Osteoblast (primary cell): ENCODE measurements around the gene TRIM33. TPM values are rescaled to one million over a fixed set of nuclear protein-coding genes. Genes with fewer than 3 reads are reported as not detected.

Experiments used
- DNase-seq: peaks from one replicate; pipeline ENCODE4 v3.0.0; 2011; ENCODE audit warnings: low spot score, mixed read lengths; ENCODE audit not compliant: insufficient read length; ENCODE audit errors: missing footprints
- H2AFZ ChIP-seq: 2 replicates; pipeline ENCODE4 v1.6.0; 2011; ENCODE audit warnings: mild to moderate bottlenecking, low read length
- H3K27ac ChIP-seq: 2 replicates; pipeline ENCODE4 v1.5.1; 2011; ENCODE audit warnings: mild to moderate bottlenecking, low read depth, low read length, moderate library complexity
- H3K27me3 ChIP-seq: 2 replicates; pipeline ENCODE4 v1.6.0; 2012; ENCODE audit warnings: mild to moderate bottlenecking, control low read depth, inconsistent platforms, low read length, moderate library complexity; ENCODE audit not compliant: insufficient read depth
- H3K36me3 ChIP-seq: 2 replicates; pipeline ENCODE4 v1.5.1; 2011; ENCODE audit warnings: mild to moderate bottlenecking, low read length, control low read depth, moderate library complexity; ENCODE audit not compliant: insufficient read depth
- H3K4me1 ChIP-seq: 2 replicates; pipeline ENCODE4 v1.5.1; 2011; ENCODE audit warnings: mild to moderate bottlenecking, low read length, control low read depth, moderate library complexity; ENCODE audit not compliant: insufficient read depth
- H3K4me2 ChIP-seq: 2 replicates; pipeline ENCODE4 v1.6.0; 2011; ENCODE audit warnings: mild to moderate bottlenecking, low read length; ENCODE audit not compliant: insufficient read depth
- H3K4me3 ChIP-seq: fragments of 200-600 bp; sonication (generic); 3 replicates; pipeline ENCODE4 v1.5.1; 2012; ENCODE audit warnings: mild to moderate bottlenecking, low read length, inconsistent platforms; ENCODE audit not compliant: insufficient read depth
- H3K79me2 ChIP-seq: 2 replicates; pipeline ENCODE4 v1.6.0; 2012; ENCODE audit warnings: mild to moderate bottlenecking, low read length, control low read depth, inconsistent platforms; ENCODE audit not compliant: insufficient read depth
- H3K9me3 ChIP-seq: 2 replicates; pipeline ENCODE4 v1.5.1; 2011; ENCODE audit warnings: low read depth, low read length, control low read depth
- H4K20me1 ChIP-seq: 2 replicates; pipeline ENCODE4 v1.6.0; 2012; ENCODE audit warnings: mild to moderate bottlenecking, low read length, control low read depth; ENCODE audit not compliant: insufficient read depth
- total RNA-seq: library from RNA; depleted of rRNA; stranded (reverse); fragments of >200 nt; gene quantifications from 2 replicates; pipeline ENCODE4 v1.2.3, GENCODE V29; 2012
- TF ChIP-seq, protein P1 (sequence below): IDR thresholded peaks from 2 replicates; pipeline ENCODE4 v1.5.1; 2011; ENCODE audit warnings: mild to moderate bottlenecking, low read depth, low read length, moderate library complexity; ENCODE audit errors: extremely low read depth

TRIM33 gene
- total RNA-seq, 1 donor = 43.1 TPM

GRCh38 chr1:114547076-114547475 lies 36.1 kb upstream of the TRIM33 start:
- TF ChIP-seq, protein P1, sequence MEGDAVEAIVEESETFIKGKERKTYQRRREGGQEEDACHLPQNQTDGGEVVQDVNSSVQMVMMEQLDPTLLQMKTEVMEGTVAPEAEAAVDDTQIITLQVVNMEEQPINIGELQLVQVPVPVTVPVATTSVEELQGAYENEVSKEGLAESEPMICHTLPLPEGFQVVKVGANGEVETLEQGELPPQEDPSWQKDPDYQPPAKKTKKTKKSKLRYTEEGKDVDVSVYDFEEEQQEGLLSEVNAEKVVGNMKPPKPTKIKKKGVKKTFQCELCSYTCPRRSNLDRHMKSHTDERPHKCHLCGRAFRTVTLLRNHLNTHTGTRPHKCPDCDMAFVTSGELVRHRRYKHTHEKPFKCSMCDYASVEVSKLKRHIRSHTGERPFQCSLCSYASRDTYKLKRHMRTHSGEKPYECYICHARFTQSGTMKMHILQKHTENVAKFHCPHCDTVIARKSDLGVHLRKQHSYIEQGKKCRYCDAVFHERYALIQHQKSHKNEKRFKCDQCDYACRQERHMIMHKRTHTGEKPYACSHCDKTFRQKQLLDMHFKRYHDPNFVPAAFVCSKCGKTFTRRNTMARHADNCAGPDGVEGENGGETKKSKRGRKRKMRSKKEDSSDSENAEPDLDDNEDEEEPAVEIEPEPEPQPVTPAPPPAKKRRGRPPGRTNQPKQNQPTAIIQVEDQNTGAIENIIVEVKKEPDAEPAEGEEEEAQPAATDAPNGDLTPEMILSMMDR = no peak
- no peaks in the 10 kb centered on the region for H3K79me2 ChIP-seq
- H3K4me1 ChIP-seq = no peaks in the 10 kb centered on the region
- H3K27ac ChIP-seq = no peak overlapping the region
- DNase-seq = no peak
- H3K36me3 ChIP-seq = no peaks in the 10 kb centered on the region
- H3K4me2 ChIP-seq = no peak overlapping the region
- no peaks in the 10 kb centered on the region for H4K20me1 ChIP-seq
- H3K9me3 ChIP-seq = no peaks in the 10 kb centered on the region
- no peak overlapping the region for H2AFZ ChIP-seq
- H3K27me3 ChIP-seq = no peaks in the 10 kb centered on the region
- H3K4me3 ChIP-seq = no peak overlapping the region

DNA sequence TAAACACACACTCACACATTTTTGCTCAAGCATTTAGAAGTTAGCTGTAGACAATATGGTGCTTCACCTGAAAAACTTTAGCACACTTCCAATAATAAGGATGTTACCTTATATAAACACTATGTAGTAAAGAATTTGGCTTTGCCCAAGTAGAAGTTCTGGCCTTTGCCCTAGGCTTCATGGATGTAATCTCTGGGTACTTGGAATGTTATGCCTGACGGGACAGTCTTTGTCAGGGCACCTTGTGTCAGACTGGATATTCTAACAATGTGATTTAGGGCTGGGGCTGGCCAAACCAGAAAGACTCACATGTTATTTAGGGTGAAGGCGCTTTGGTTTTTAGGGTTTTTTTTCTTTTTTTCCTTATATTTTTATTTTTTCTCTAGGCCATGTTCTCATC lies 34.8 kb upstream of the TRIM33 start:
- Histone ChIP-seq H3K4me1 (no peaks in the 10 kb centered on the region), H4K20me1 (no peaks in the 10 kb centered on the region), H3K36me3 (no peaks in the 10 kb centered on the region), H2AFZ (no peak overlapping the region), H3K4me2 (no peak overlapping the region), H3K27me3 (peaks cover 1% of the 10 kb centered on the region), H3K9me3 (no peaks in the 10 kb centered on the region), H3K27ac (no peak overlapping the region), H3K79me2 (no peaks in the 10 kb centered on the region), H3K4me3 (no peak overlapping the region)
- TF ChIP-seq, protein P1 = no peak
- DNase-seq = no peak

DNA sequence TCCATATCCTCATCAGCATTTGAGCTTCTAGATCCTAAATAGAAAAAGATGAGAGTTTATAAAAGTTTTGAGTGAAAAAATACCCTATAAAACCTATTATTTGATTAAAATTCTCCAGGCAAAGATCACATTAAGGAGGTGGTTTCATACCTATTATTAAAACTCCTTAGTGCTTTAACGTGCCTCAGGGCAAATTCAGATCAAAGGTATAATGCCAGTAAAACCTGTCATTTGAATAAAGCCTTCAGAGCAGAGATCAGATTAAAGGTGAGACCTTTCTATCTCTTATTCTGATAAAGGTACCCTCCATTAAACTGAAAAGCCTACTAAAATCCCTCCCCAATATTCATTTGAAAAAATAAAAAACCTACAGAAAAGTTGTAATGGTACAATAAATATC lies 34.3 kb upstream of the TRIM33 start:
- no peak for DNase-seq
- Histone ChIP-seq H3K27ac (no peak overlapping the region), H3K4me3 (no peak overlapping the region), H3K79me2 (no peaks in the 10 kb centered on the region), H3K36me3 (no peaks in the 10 kb centered on the region), H2AFZ (no peak overlapping the region), H3K4me1 (no peaks in the 10 kb centered on the region), H3K9me3 (no peaks in the 10 kb centered on the region), H4K20me1 (no peaks in the 10 kb centered on the region), H3K4me2 (no peak overlapping the region), H3K27me3 (peaks cover 4% of the 10 kb centered on the region)
- TF ChIP-seq, protein P1 = no peak

DNA sequence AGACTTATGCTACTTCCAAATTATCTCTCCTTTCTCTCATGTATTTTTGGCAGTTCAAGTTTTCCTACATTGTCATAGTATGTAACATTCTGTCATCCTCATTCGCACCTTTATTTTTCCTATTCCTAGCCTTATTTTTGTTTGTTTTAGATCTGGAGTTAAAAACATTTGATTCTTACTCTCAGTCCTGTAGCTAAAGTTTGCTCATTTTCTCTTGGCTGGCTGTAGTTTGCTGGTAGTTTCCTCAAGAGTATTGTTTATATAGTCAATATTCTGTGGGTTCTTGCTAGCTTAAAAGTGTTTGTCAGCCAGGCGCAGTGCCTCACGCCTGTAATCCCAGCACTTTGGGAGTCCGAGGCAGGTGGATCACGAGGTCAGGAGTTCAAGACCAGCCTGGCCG lies 29.8 kb upstream of the TRIM33 start:
- no peak overlapping the region for H2AFZ ChIP-seq
- no peak for DNase-seq
- H3K9me3 ChIP-seq = no peaks in the 10 kb centered on the region
- H3K27me3 ChIP-seq = peaks cover 6% of the 10 kb centered on the region
- H3K4me2 ChIP-seq = no peak overlapping the region
- no peak overlapping the region for H3K27ac ChIP-seq
- H3K79me2 ChIP-seq = no peaks in the 10 kb centered on the region
- H3K4me1 ChIP-seq = no peaks in the 10 kb centered on the region
- H3K36me3 ChIP-seq = no peaks in the 10 kb centered on the region
- no peak overlapping the region for H3K4me3 ChIP-seq
- H4K20me1 ChIP-seq = no peaks in the 10 kb centered on the region
- TF ChIP-seq, protein P1 = no peak
